Stimulated activated CD4-positive, alpha-beta T cell treated with anti-CD3 and anti-CD28 coated beads, Interleukin-12 subunit alpha, Interleukin-12 subunit beta, amount 100 ng/mL, for 24 hours (primary cell): ENCODE results near the gene TCF7.

Experiments
- DNase-seq, 2 experiments: peaks; one replicate each; pipeline ENCODE4 v3.0.0-alpha.2; 2020; ENCODE audit warnings: low read depth in 2 of 2

The TCF7 gene

GRCh38 chr5:134090522-134090921, 24.0 kb upstream of the TCF7 start:
- no peak for DNase-seq

- no peak for DNase-seq
Observed at GRCh38 chr5:134091626-134092121, 22.8 kb upstream of the TCF7 start.

GRCh38 chr5:134092875-134093274, 21.6 kb upstream of the TCF7 start:
- no peak for DNase-seq

DNA sequence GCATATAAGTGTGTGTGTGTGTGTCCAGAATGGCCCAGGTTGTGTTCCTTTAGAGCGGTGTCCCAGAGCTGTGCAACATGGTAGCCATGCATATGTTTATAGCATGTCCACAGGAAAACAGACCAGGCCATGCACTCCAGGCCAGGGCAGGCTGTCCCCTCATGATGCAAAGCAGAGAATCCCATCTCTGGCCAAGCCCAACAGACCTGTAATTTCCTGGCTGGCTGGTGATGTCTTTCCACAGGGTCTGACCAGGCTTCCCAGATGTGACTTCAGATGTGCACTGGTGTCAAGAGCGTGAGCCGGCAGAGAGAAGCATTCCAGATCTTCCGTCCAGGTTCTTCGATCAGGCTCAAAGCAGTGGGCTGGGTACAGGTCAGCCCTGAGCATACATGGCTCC, 21.1 kb upstream of the TCF7 start:
- DNase-seq = no peak

GRCh38 chr5:134095293-134095692, 19.2 kb upstream of the TCF7 start:
- no peak for DNase-seq

DNA sequence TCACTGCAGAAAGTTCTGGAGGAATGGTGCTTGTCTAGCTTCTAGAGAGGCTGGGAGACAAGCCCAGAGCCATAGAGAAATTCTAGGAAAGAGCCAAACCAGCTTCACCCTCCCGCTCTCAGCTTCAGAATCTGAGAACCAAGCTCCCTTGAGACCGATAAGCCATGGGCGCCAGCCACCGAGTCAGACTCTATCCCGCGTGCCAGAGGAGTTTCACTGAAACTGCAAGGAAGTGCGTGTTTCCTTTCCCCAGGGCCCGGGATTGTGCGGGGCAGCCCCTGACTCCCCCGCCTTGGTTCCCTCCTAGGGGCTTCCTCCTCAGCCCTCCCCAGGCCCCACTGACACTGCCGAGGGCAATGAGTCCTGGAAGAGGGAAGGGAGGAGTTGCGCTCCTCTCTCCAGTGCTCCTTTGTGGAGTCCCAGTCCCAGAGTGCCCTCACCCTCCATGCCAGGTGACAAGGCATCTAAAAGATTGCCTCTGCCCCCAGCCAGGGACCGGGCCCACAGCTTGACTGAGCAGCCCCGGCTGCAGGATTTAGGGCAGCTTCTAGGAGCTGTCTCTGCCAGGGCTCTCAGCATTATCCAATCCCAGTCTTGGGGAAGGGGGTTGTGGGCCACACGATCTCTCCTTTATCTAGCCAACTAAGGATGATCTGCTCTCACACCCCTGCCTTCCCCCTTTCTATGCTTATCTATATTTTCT, 18.4 kb upstream of the TCF7 start:
- DNase-seq = no peak

DNA sequence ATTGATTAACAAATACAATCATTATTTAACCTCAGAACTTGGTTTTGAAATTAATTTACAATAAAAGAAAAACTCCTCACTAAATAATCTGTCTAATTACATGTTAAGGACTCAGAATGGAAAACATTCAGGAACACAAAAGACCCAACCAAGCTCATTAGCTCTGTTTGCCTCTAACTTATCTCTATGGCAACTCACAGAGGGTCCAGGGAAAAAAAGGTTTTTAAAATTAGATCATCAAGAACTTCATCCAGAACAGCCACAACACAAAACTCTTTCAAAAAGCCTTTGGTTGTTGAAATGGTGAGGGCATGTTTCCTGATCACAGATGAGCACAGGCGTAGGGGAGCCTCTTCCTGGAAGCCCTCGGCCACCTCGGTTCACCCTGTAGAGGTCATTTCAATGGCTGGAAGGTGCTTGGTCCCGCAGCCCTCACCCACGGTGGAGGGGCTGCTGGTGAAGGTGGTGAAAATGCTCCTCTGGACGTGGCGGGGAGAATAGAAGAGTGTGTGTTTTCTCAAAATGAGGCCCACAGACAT, 17.2 kb upstream of the TCF7 start:
- DNase-seq = no peak

DNA sequence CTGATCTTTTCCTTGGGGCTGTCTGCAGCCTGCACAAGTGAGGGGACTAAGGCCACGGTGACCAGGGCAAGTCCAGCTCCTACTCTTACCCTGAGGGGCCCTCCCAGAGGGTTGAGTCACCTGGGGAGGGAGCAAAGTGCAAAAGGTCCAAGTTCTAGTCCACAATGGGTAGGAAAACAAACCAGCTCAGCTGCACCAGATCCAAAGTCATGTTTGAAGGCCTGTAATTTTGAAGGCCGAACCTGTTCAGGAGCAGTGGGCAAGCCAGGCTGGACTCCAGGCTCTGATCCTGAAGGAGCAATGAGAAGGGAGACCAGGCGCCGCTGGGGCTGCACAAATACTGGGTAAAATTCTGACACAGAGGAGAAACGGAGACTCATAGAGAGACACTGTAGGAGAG, 15.8 kb upstream of the TCF7 start:
- DNase-seq = no peak

- DNase-seq = no peak
Observed at GRCh38 chr5:134099288-134099872, 15.1 kb upstream of the TCF7 start.

GRCh38 chr5:134099939-134100282, 14.6 kb upstream of the TCF7 start:
- no peak for DNase-seq

DNA sequence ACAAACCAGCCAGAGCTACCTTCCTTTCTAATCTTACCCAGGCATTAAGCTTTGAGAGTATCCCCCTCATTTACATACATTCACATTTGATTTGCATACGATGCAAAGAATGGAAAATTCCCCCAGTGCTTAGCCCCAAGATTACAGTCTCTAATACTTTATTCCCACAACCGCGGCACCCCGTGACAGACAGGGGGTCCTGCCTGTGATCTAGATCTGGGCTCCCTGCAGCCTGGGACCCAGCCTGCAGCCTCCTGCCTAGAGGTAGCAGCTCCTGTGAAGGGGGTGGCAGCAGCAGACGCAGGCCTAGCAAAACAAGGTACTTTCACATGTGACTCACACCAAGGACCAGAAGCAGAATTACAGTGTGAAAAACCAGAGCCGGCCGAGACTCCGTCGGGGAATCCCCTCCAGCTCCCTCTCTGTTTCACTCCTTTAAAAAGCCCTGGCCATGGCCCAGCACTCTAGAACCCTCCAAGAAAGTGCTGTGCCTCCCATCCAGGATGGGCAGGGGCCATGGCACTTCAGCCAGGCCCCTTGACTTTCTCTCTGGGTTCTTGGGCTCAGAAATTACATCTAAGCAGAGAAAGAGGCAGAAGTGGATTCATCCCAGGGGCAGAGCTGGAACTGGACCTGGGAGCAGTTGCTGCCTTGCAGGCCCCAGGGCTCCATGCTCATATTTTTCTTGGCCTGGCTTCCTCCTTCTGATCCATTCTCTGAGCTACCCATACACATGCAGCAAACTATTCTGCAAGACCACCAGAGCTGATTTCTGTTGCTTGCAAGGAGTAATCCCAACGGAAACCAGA, 14.0 kb upstream of the TCF7 start:
- DNase-seq = peak; percentile 72 to 75

DNA sequence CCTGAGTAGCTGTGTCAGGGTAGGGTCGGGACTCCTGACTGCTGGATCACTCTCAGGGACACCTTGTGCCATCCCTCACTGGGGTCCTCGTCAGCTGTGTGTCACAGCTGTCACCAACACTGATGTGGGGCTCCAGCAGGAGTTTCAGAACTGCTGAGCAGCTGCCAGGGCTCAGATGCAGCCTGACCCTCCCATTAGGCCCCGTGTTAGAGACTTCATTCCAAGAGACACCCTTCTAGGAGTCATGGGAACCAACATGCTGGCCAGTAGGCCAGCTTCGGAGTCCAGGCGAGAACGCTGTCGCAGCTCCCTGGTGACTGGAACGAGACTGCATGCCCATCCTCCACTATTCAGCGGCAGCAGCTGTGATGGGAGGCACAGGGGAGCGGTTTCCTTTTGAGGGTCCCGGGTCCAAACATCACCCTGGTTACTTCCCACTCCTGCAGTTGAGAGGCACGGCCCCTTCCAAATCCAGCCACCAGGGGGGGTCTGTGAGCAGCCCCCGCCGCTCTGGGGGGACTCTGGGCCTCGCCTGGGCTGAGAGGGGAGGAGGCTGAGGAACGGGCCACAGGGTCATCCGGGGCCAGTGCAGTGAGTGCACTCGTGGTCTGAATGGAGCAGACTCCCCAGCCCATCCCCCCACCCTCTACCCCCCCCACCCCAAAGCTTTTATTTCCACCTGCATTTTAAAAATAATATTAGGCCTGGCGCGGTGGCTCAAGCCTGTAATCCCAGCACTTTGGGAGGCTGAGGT, 12.6 kb upstream of the TCF7 start:
- DNase-seq = peak; percentile 57 to 69

GRCh38 chr5:134103397-134103796, 11.1 kb upstream of the TCF7 start:
- no peak for DNase-seq

DNA sequence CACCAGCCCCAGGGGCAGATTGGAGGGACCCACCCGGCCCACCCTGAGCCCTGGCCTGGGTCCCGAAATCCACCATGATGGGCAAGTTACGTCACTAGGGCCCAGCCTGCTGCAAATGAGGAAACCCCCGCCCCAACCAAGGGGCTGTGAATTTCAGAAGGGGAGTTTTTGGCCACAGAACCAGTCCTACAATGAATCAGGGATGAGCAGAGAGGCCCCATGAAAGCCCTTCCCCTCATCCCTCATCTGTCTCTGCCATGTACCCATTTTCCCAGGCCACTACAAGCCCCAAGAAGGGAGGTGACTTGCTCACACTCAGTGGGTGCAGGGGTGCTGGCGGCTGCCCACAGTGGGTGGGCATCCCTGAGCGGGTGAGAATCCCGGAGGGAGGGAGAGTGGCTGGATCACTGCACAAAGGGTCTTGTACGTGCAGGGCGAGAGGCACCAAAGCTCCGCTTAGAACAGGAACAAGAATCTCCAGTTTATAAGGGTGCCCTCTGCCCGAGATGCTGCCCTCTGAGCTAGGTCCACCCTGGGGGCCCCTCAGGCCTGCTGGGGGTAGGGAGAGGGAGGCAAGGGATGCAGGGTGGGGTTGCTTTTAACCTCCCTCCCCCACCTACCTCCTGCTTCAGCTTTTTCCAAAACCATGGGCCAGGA, 10.4 kb upstream of the TCF7 start:
- no peak for DNase-seq

GRCh38 chr5:134106991-134107701, 7.3 kb upstream of the TCF7 start:
- no peak for DNase-seq

DNA sequence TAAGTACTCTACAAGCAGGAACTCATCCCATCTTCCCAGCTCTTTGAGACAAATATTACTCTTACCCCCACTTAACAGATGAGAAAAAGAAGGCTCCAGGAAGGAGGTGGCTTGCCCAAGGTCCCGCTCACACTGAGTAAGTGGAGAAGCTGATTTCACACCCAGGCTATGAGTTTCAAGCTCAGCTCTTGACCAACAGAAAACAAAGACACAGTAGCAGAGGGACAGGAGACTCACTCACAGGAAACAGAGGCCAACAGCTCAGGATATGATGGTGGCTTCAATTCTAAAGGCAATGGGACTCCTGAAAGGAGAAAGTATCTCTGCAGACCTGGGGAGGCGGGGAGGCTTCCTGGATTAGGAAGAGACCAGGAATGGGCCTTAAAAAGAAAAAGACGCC, 6.7 kb upstream of the TCF7 start:
- DNase-seq = no peak

DNA sequence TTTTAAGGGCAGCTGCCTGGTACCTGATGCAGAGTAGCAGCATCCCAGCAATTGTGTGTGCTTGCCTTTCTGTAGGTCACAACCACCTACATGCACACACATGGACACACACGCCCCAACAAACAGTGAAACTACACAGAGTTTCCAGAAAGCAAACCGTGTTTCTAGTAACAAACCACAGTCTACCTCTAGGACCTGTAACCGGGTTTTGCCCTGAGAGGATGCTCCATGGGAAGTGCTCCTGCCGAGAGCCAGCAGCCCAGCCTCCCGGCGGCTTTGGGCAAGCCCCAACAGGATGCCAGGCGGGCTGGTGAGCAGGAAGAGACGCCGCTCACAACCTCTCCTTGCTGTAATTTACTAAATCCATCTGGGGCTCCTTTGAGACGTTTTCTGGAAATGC, 4.1 kb upstream of the TCF7 start:
- DNase-seq = no peak

GRCh38 chr5:134111741-134112647, 2.5 kb upstream of the TCF7 start:
- no peak for DNase-seq

DNA sequence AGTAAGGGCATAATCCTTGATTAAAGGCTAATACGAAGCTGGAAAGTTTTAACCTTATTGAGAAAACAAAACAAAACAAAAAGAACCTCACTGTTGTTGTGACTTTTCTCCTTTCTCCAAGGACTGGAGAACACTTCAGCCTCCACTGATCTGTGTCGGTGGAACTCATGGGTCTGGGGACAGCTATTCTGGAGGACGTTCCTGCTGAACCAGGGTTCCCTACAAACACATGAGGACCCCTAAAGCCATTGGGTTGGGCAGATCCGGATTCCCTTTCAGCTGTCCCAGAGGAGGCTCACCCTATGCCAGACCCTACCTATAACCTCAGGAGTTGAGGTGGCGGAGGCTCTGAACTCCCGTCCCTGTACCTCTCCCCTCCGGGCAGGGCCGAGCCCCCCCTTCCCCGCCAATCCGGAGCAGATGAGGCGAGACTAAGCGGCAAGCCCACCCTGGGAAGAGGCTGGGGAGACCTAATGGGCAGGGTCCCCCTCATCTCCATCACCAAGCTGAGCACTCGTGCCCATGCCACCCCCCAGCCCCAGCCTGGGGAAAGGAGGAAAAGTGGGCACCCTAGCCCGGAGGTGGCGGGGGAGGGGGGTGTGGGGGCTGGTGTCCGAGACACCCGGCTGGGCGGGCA, 1.6 kb upstream of the TCF7 start:
- DNase-seq = no peak
